ENCODE measurements around the gene SNTG2. TPM values are rescaled to one million over a fixed set of nuclear protein-coding genes. Genes with fewer than 3 reads are reported as not detected.

The SNTG2 gene
- total RNA-seq, 2 experiments from 2014 or later = 2.5 to 3.2 TPM

DNA sequence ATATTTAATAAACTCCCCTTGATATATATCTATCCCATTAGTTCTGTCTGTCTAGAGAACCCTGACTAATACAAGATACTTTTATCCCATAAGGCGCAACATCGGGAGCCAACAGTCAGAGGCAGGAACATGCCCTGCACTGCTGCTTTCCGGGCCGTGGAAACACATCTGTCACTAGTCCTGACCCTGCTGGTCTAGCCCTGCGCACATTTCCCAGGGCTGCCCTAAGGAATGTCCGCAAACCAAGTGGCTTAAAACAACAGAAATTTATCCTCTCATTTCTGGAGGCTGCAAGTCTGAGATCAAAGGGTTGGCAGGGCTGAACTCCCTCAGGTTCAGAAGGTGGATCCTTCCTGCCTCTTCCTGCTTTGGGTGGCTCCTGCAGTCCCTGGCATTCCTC is 348.4 kb downstream of the SNTG2 start:
- Mint-ChIP-seq H3K9me3 (no peaks in the 10 kb centered on the region), H3K4me1 (ENCODE audit: low read depth) (no peaks in the 10 kb centered on the region), H3K36me3 (ENCODE audit: low read depth) (no peaks in the 10 kb centered on the region), H3K4me3 (no peak overlapping the region), H3K27me3 (no peaks in the 10 kb centered on the region), H3K27ac (no peak overlapping the region)
- DNase-seq (no peak), ATAC-seq (no peak)
- CTCF ChIA-PET = no interaction called here
- POLR2A ChIA-PET = no interaction called here
- intact Hi-C loops (cut with micrococcal nuclease) = no loop called here
- no peak for TF ChIP-seq CTCF (IDR thresholded peaks at IDR 0.05)

GRCh38 chr2:1300284-1300683 is 349.6 kb downstream of the SNTG2 start:
- POLR2A ChIA-PET = no interaction called here
- H3K4me1 Mint-ChIP-seq (ENCODE audit: low read depth) = no peaks in the 10 kb centered on the region

GRCh38 chr2:1301056-1301455 is 350.4 kb downstream of the SNTG2 start:
- no peak overlapping the region for H3K27ac Mint-ChIP-seq
- ChIA-PET POLR2A (no interaction called here), CTCF (no interaction called here)
- no peak for TF ChIP-seq CTCF (IDR thresholded peaks at IDR 0.05)
- intact Hi-C loops (cut with micrococcal nuclease) = no loop called here
- no peaks in the 10 kb centered on the region for H3K36me3 Mint-ChIP-seq (ENCODE audit: low read depth)
- ATAC-seq (no peak), DNase-seq (no peak)
- no peaks in the 10 kb centered on the region for H3K27me3 Mint-ChIP-seq
- no peak overlapping the region for H3K4me3 Mint-ChIP-seq
- H3K9me3 Mint-ChIP-seq = no peaks in the 10 kb centered on the region
- H3K4me1 Mint-ChIP-seq (ENCODE audit: low read depth) = no peaks in the 10 kb centered on the region

More at GRCh38 chr2:1300284-1300683, 349.6 kb downstream of the SNTG2 start:
- Mint-ChIP-seq H3K4me3 (no peak overlapping the region), H3K27me3 (no peaks in the 10 kb centered on the region), H3K27ac (no peak overlapping the region), H3K36me3 (ENCODE audit: low read depth) (no peaks in the 10 kb centered on the region), H3K9me3 (no peaks in the 10 kb centered on the region)
- intact Hi-C loops (cut with micrococcal nuclease) = no loop called here
- ATAC-seq = no peak
- no peak for TF ChIP-seq CTCF (IDR thresholded peaks at IDR 0.05)
- CTCF ChIA-PET = no interaction called here
- DNase-seq = no peak

DNA sequence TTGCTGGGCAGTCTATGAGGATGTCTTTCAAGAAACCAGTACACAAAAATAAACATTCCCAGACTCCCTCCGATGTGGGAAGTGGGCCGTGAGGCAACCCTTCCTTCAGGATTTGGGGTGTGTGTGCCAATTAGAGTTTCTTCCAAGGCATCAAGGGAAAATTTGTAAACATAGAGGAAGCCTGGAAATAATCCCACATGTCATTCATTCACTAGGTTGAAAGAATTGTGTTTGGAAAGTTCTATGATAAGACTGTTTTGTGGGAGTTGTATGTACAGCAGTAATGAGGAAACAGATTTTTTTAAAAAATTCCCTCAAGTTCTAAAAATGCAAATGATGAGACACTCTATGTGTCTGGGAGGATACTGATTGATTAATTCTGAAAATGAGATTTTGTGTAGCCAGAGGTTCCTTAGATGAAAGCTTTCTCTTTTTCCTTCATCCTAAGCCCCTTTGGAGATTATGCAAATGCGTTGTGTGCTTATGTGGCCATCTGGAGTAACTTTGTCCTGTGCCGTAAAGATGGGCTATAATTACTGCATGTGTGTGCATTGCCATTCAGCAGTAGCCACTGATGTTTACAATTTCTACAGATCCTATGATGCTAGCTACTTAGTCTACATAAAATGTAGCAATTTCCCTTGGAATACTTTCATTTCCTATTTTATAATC is 354.8 kb downstream of the SNTG2 start:
- Mint-ChIP-seq H3K4me1 (ENCODE audit: low read depth) (no peaks in the 10 kb centered on the region), H3K27ac (no peak overlapping the region), H3K36me3 (ENCODE audit: low read depth) (no peaks in the 10 kb centered on the region), H3K4me3 (no peak overlapping the region), H3K9me3 (no peaks in the 10 kb centered on the region), H3K27me3 (peaks cover 3% of the 10 kb centered on the region)
- CTCF ChIA-PET = no interaction called here
- POLR2A ChIA-PET = no interaction called here
- no peak for DNase-seq
- intact Hi-C loops (cut with micrococcal nuclease) = no loop called here
- ATAC-seq = no peak
- no peak for TF ChIP-seq CTCF (IDR thresholded peaks at IDR 0.05)

DNA sequence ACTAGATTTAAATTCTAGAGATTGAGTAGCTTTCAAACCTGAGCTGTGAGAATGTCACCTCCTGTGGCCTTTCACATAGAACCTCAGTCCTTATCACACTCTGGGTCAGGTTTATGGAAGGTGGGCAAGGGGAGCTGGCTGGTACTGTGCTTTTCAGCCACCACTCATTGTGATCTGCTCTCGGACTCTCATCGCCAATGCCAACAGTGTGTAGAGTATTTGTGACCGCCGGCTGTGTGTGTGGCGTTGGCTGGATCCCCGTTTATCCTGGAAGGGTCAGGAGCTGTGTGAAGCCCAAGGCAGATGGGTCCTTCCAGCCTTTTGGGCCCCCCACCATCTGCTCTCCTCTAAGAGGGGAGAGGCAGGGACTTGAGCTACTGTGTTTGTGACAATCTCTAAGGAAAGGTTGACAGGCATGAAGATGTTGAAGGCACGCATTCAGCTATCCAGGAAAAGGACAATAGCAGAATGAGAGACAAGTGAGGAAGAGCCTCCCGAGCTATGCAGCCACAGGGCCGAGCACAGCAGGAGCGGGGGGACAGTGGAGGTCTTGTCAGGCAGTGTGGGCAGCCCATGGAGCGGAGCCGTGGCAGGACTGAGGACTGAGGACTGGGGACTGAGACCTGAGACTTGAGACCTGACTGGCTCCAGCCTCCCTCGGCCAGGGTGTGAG is 355.5 kb downstream of the SNTG2 start:
- DNase-seq = no peak
- intact Hi-C loops (cut with micrococcal nuclease) = no loop called here
- no peak overlapping the region for H3K27ac Mint-ChIP-seq
- POLR2A ChIA-PET = interaction anchor here (0.6 kb wide), 1 partner anchor 12 kb away, joined by 3 read pairs; no protein-coding TSS in a partner anchor
- no peaks in the 10 kb centered on the region for H3K36me3 Mint-ChIP-seq (ENCODE audit: low read depth)
- TF ChIP-seq CTCF (IDR thresholded peaks at IDR 0.05) = no peak
- H3K9me3 Mint-ChIP-seq = no peaks in the 10 kb centered on the region
- no peak overlapping the region for H3K4me3 Mint-ChIP-seq
- CTCF ChIA-PET = no interaction called here
- no peak for ATAC-seq
- no peaks in the 10 kb centered on the region for H3K4me1 Mint-ChIP-seq (ENCODE audit: low read depth)
- H3K27me3 Mint-ChIP-seq = peaks cover 3% of the 10 kb centered on the region
